Glutamatergic neuron (in vitro differentiated cells): ENCODE measurements around the gene SMAD5. TPM values are rescaled to one million over a fixed set of nuclear protein-coding genes. Genes with fewer than 3 reads are reported as not detected.

ENCODE experiments used
- DNase-seq: peaks from one replicate; pipeline ENCODE4 v3.0.0; 2022
- H3K27ac Mint-ChIP-seq: one replicate; pipeline ENCODE4 v1.8.0; 2020; ENCODE audit warnings: mild to moderate bottlenecking, mixed read lengths, inconsistent platforms; ENCODE audit not compliant: unreplicated experiment
- H3K27me3 Mint-ChIP-seq: one replicate; pipeline ENCODE4 v1.8.0; 2020; ENCODE audit warnings: mild to moderate bottlenecking, moderate library complexity, mixed read lengths, inconsistent platforms; ENCODE audit not compliant: unreplicated experiment
- H3K36me3 Mint-ChIP-seq: one replicate; pipeline ENCODE4 v1.8.0; 2020; ENCODE audit warnings: mild to moderate bottlenecking, mixed read lengths, inconsistent platforms; ENCODE audit not compliant: unreplicated experiment
- H3K4me1 Mint-ChIP-seq: one replicate; pipeline ENCODE4 v1.8.0; 2020; ENCODE audit warnings: mild to moderate bottlenecking, low read depth, mixed read lengths, inconsistent platforms; ENCODE audit not compliant: unreplicated experiment
- H3K4me3 Mint-ChIP-seq: one replicate; pipeline ENCODE4 v1.8.0; 2020; ENCODE audit warnings: mild to moderate bottlenecking, mixed read lengths, inconsistent platforms; ENCODE audit not compliant: unreplicated experiment
- H3K9me3 Mint-ChIP-seq: one replicate; pipeline ENCODE4 v1.8.0; 2020; ENCODE audit warnings: mild to moderate bottlenecking, moderate library complexity, mixed read lengths, inconsistent platforms; ENCODE audit not compliant: unreplicated experiment
- total RNA-seq: library from RNA; stranded (reverse); fragmentation: NEBNext Ultra II Directional; extraction: Animal tissue kit (Norgen Biotek cat#: 25700); gene quantifications from one replicate; pipeline ENCODE4 v1.2.1, GENCODE V29; 2021; ENCODE audit not compliant: unreplicated experiment
- TF ChIP-seq, protein P1 (sequence below): fragments of 200-600 bp; sonication (generic); IDR thresholded peaks from one replicate; pipeline ENCODE4 v1.5.0; 2021; ENCODE audit not compliant: partially characterized antibody, unreplicated experiment

SMAD5 gene
- total RNA-seq, 1 donor from 2014 or later, result 36.9 TPM

DNA sequence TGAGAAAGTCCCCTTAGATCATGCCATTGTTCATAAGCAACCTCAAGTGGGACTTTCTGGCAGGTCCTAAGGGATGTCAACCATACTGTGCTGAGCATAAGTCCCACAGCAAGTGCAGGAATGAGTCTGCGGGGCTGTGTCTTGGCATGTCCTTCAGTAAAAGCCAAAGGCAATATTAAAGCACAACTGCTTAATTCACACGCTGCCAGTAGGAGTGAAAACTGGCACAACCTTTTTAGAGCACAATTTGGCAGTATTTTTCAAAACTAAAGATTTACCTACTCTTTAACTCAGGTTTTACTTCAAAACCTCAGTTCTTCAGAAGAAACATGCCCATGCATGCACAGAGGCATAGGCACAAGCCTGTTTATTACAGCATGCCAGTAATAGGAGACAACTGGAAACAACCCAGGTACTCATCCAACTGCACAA lies 24.4 kb upstream of the SMAD5 start:
- Mint-ChIP-seq H3K9me3 (no peaks in the 10 kb centered on the region), H3K27me3 (no peaks in the 10 kb centered on the region), H3K4me1 (no peaks in the 10 kb centered on the region), H3K4me3 (no peak overlapping the region), H3K36me3 (no peaks in the 10 kb centered on the region), H3K27ac (no peak overlapping the region)
- TF ChIP-seq, protein P1, sequence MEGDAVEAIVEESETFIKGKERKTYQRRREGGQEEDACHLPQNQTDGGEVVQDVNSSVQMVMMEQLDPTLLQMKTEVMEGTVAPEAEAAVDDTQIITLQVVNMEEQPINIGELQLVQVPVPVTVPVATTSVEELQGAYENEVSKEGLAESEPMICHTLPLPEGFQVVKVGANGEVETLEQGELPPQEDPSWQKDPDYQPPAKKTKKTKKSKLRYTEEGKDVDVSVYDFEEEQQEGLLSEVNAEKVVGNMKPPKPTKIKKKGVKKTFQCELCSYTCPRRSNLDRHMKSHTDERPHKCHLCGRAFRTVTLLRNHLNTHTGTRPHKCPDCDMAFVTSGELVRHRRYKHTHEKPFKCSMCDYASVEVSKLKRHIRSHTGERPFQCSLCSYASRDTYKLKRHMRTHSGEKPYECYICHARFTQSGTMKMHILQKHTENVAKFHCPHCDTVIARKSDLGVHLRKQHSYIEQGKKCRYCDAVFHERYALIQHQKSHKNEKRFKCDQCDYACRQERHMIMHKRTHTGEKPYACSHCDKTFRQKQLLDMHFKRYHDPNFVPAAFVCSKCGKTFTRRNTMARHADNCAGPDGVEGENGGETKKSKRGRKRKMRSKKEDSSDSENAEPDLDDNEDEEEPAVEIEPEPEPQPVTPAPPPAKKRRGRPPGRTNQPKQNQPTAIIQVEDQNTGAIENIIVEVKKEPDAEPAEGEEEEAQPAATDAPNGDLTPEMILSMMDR, result no peak
- no peak for DNase-seq

DNA sequence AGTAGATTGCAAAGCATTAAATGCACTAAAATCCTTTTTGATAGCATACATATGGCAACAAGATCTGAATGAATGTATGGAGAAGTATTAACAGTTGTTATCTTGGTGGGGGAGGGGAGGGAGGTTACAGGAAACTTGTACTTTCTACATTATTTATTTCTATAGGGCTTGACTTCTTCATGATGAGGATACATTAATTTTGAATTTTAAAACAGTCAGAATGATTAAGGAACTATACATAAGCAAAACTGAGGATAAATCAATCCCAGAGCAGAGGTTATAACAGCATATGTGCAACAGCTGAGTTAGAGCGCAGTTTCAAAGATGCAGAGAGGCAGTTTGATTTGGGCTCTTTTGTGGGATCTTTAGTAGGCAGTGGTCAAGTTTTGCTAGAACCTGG lies 23.9 kb upstream of the SMAD5 start:
- Mint-ChIP-seq H3K9me3 (no peaks in the 10 kb centered on the region), H3K4me3 (no peak overlapping the region), H3K27ac (no peak overlapping the region), H3K36me3 (no peaks in the 10 kb centered on the region), H3K27me3 (no peaks in the 10 kb centered on the region), H3K4me1 (no peaks in the 10 kb centered on the region)
- TF ChIP-seq, protein P1, result no peak
- no peak for DNase-seq

DNA sequence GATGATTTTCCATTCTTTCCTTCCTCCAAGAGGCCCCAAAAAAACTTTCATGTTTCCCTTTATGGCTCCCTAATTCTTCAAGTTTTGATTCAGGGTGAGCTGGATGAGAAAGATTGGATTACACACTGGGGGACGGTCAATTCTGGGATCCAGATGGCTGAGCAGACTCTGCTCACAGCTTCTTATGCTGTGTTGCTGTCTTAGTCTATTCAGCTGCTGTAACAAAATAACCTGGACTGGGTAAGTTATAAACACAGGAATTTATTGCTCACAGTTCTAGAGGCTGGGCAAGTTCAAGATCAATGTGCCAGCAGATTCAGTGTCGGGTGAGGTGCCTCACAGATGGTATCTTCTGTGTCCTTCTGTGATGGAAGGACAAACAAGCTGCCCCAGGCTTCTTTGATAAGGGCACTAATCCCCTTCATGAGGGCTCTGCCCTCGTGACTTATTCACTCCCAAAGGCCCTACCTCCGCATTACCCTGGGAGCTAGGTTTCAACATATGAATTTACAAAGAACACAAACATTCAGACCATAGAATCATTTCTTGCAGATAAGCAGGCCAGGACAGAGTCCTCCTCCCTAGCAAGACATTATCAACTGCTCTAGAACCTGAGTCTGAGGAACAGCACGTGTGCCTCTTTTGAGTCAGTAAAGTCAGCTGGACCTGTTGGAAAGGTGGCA lies 23.1 kb upstream of the SMAD5 start:
- TF ChIP-seq, protein P1, result no peak
- no peaks in the 10 kb centered on the region for H3K9me3 Mint-ChIP-seq
- no peaks in the 10 kb centered on the region for H3K27me3 Mint-ChIP-seq
- H3K4me3 Mint-ChIP-seq, result no peak overlapping the region
- no peak overlapping the region for H3K27ac Mint-ChIP-seq
- no peaks in the 10 kb centered on the region for H3K4me1 Mint-ChIP-seq
- no peaks in the 10 kb centered on the region for H3K36me3 Mint-ChIP-seq
- no peak for DNase-seq

DNA sequence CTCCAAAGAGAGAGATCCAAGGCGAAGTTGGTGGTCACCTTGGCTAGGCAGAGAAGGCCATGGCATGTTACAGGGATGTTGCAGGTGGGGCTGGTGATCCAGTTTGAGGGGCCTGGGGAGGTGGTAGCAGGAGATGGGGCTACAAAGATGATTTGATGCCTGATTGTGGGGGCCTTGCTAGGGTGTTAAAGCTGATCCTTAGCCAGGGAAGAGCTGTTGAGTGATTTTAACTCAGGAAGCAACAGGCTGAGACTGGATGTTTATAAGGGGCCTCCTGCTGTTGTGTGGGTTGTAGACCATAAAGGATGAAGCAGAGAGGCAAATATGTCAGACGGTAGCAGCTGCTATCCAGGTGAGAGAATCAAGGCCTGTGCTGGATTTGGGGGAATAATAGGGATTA lies 19.0 kb upstream of the SMAD5 start:
- Mint-ChIP-seq H3K4me3 (no peak overlapping the region), H3K27me3 (peaks cover 4% of the 10 kb centered on the region), H3K36me3 (no peaks in the 10 kb centered on the region), H3K27ac (no peak overlapping the region), H3K9me3 (peaks cover 2% of the 10 kb centered on the region), H3K4me1 (no peaks in the 10 kb centered on the region)
- TF ChIP-seq, protein P1, result no peak
- no peak for DNase-seq

DNA sequence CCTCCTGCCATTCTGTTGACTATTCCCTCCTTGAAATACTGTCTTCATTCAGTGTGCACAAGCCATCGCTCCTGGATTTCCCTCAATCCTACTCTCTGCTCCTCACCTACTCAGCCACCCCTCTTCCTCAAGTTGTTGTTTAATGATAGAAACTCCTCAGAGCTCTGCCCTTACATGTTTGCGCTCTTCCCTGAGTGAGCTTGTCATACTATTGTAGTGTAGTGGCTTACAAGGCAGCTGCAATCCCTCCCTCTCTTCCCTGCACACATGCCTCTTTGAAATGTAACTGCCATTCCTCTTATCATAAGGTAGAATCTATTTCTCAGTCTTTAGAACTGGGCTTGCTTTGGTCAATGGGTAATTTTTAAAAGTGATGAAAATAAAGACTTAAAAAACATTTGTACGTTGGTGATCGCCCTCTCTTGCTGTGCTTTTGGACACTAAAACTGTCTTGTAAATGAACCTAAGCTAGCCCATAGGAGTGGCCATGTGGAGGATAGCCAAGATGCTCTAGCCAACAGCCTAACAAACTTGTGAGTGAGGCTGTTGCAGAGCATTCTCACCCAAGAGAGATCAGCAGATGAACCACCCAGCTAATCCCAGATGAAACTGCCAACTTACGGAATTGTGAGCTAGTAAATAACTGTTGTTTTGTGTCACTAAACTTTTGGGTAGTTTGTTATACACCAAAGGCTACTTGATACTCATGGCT lies 18.1 kb upstream of the SMAD5 start:
- H3K4me1 Mint-ChIP-seq, result no peaks in the 10 kb centered on the region
- H3K36me3 Mint-ChIP-seq, result no peaks in the 10 kb centered on the region
- no peak overlapping the region for H3K4me3 Mint-ChIP-seq
- no peak for DNase-seq
- H3K9me3 Mint-ChIP-seq, result peaks cover 2% of the 10 kb centered on the region
- peaks cover 4% of the 10 kb centered on the region for H3K27me3 Mint-ChIP-seq
- TF ChIP-seq, protein P1, result no peak
- H3K27ac Mint-ChIP-seq, result no peak overlapping the region
